GM23338 (cell line): ENCODE data around the gene DDX54. TPM values are rescaled to one million over a fixed set of nuclear protein-coding genes. Genes with fewer than 3 reads are reported as not detected.

Source experiments
- ATAC-seq: fragments of 200-7000 bp; cut with Tn5 transposase; 3 replicates; pipeline ENCODE4 v1.9.1; 2020
- DNase-seq: peaks from one replicate; pipeline ENCODE4 v3.0.0-alpha.2; 2015; ENCODE audit warnings: low spot score
- H2AFZ ChIP-seq: fragments of 200-600 bp; sonication (generic); 2 replicates; pipeline ENCODE4 v1.8.0; 2016; ENCODE audit warnings: antibody characterized with exemption, mild to moderate bottlenecking, moderate library complexity
- H3F3A ChIP-seq: fragments of 200-600 bp; sonication (generic); replicated peaks from 2 replicates; pipeline ENCODE4 v1.8.0; 2017; ENCODE audit warnings: antibody characterized with exemption, mixed run types, low read depth
- H3K27ac ChIP-seq: fragments of 200-600 bp; sonication (generic); 2 replicates; pipeline ENCODE4 v1.6.1; 2016; ENCODE audit warnings: low read depth
- H3K27me3 ChIP-seq: fragments of 200-600 bp; sonication (generic); 2 replicates; pipeline ENCODE4 v1.8.0; 2016; ENCODE audit warnings: mild to moderate bottlenecking, mixed run types, moderate library complexity; ENCODE audit not compliant: insufficient read depth
- H3K36me3 ChIP-seq: fragments of 200-600 bp; sonication (generic); 2 replicates; pipeline ENCODE4 v1.8.0; 2016; ENCODE audit warnings: mild to moderate bottlenecking; ENCODE audit not compliant: insufficient read depth
- H3K4me1 ChIP-seq: fragments of 200-600 bp; sonication (generic); 2 replicates; pipeline ENCODE4 v1.8.0; 2016; ENCODE audit warnings: mild to moderate bottlenecking, moderate library complexity; ENCODE audit not compliant: insufficient read depth
- H3K4me2 ChIP-seq: fragments of 200-600 bp; sonication (generic); 2 replicates; pipeline ENCODE4 v1.7.1; 2017; ENCODE audit warnings: mixed run types
- H3K4me3 ChIP-seq: fragments of 200-600 bp; sonication (generic); 2 replicates; pipeline ENCODE4 v1.6.1; 2016; ENCODE audit warnings: mixed run types
- H3K79me2 ChIP-seq: fragments of 200-600 bp; sonication (generic); replicated peaks from 2 replicates; pipeline ENCODE4 v1.8.0; 2017; ENCODE audit warnings: mild to moderate bottlenecking; ENCODE audit not compliant: insufficient read depth
- H3K9me2 ChIP-seq: fragments of 200-600 bp; sonication (generic); 2 replicates; pipeline ENCODE4 v1.8.0; 2017; ENCODE audit not compliant: insufficient read depth
- H4K20me1 ChIP-seq: fragments of 200-600 bp; sonication (generic); replicated peaks from 2 replicates; pipeline ENCODE4 v1.8.0; 2017; ENCODE audit warnings: mild to moderate bottlenecking; ENCODE audit not compliant: insufficient read depth
- H3K27ac Mint-ChIP-seq: 2 replicates; pipeline ENCODE4 v1.8.0; 2020; ENCODE audit warnings: inconsistent platforms, mild to moderate bottlenecking, moderate library complexity, mixed read lengths
- H3K27me3 Mint-ChIP-seq: 3 replicates; pipeline ENCODE4 v1.8.0; 2022; ENCODE audit warnings: low read depth, mild to moderate bottlenecking, moderate library complexity, mixed read lengths, inconsistent platforms; ENCODE audit not compliant: insufficient read depth, poor library complexity
- H3K36me3 Mint-ChIP-seq: 3 replicates; pipeline ENCODE4 v1.8.0; 2021; ENCODE audit warnings: low read depth, mild to moderate bottlenecking, inconsistent platforms, moderate library complexity, mixed read lengths
- H3K4me1 Mint-ChIP-seq: 3 replicates; pipeline ENCODE4 v1.8.0; 2020; ENCODE audit warnings: mild to moderate bottlenecking, inconsistent platforms, mixed read lengths
- H3K4me3 Mint-ChIP-seq: 3 replicates; pipeline ENCODE4 v1.8.0; 2021; ENCODE audit warnings: moderate library complexity, mild to moderate bottlenecking, inconsistent platforms, mixed read lengths
- H3K9me3 Mint-ChIP-seq: 3 replicates; pipeline ENCODE4 v1.8.0; 2020; ENCODE audit warnings: moderate library complexity, mild to moderate bottlenecking, inconsistent platforms, mixed read lengths
- CREB1 ChIP-seq: fragments of 250-450 bp; sonication (Bioruptor Pico); IDR thresholded peaks from 2 replicates; pipeline ENCODE4 v1.5.0; 2020; ENCODE audit warnings: low read depth, mild to moderate bottlenecking, moderate library complexity
- CTCF ChIP-seq, 2 experiments: fragments of 200-600 bp in 1 of 2; sonication (generic) in 1 of 2; conservative IDR thresholded peaks; 2 replicates each; pipeline versions ENCODE4 v1.5.1 to v1.6.1; 2016 to 2017; ENCODE audit warnings: antibody characterized with exemption in 2 of 2, low read depth in 2 of 2, mild to moderate bottlenecking in 2 of 2, moderate library complexity in 1 of 2
- ETS1 ChIP-seq: IDR thresholded peaks from 2 replicates; pipeline ENCODE4 v1.6.1; 2016; ENCODE audit warnings: antibody characterized with exemption
- EZH2 ChIP-seq: fragments of 200-600 bp; sonication (generic); IDR thresholded peaks from one replicate; pipeline ENCODE4 v1.8.0; 2017; ENCODE audit warnings: antibody characterized with exemption, mild to moderate bottlenecking, low read depth; ENCODE audit not compliant: unreplicated experiment
- EZH2phosphoT487 ChIP-seq: fragments of 200-600 bp; sonication (generic); IDR thresholded peaks from one replicate; pipeline ENCODE4 v1.8.1; 2018; ENCODE audit warnings: antibody characterized with exemption; ENCODE audit not compliant: unreplicated experiment
- JUNB ChIP-seq: IDR thresholded peaks from one replicate; pipeline ENCODE4 v1.6.1; 2016; ENCODE audit warnings: antibody characterized with exemption; ENCODE audit not compliant: unreplicated experiment
- NANOG ChIP-seq: IDR thresholded peaks from 2 replicates; pipeline ENCODE4 v1.6.1; 2016; ENCODE audit warnings: antibody characterized with exemption, borderline replicate concordance
- POLR2AphosphoS5 ChIP-seq: IDR thresholded peaks from 2 replicates; pipeline ENCODE4 v1.6.1; 2016; ENCODE audit warnings: antibody characterized with exemption, low read depth
- REST ChIP-seq: IDR thresholded peaks from one replicate; pipeline ENCODE4 v1.6.1; 2018; ENCODE audit warnings: antibody characterized with exemption; ENCODE audit not compliant: unreplicated experiment
- STAT1 ChIP-seq: IDR thresholded peaks from one replicate; pipeline ENCODE4 v1.6.1; 2016; ENCODE audit warnings: antibody characterized with exemption; ENCODE audit not compliant: unreplicated experiment
- ZNF114 ChIP-seq: fragments of 250-450 bp; sonication (Bioruptor Pico); IDR thresholded peaks from 2 replicates; pipeline ENCODE4 v1.5.0; 2020; ENCODE audit warnings: mild to moderate bottlenecking, moderate library complexity
- ZNF331 ChIP-seq: fragments of 250-450 bp; sonication (Bioruptor Pico); IDR thresholded peaks from 2 replicates; pipeline ENCODE4 v1.5.0; 2020; ENCODE audit warnings: low read depth, mild to moderate bottlenecking, moderate library complexity
- ZNF462 ChIP-seq: fragments of 250-450 bp; sonication (Bioruptor Pico); IDR thresholded peaks from 2 replicates; pipeline ENCODE4 v1.5.0; 2020; ENCODE audit warnings: mild to moderate bottlenecking, moderate library complexity
- polyA plus RNA-seq: library from polyadenylated mRNA; unstranded; fragments of >200 nt; fragmentation: Nextera tagmentation; extraction: Ambion mirVana; gene quantifications from 2 replicates; pipeline ENCODE4 v1.2.1, GENCODE V29; 2016
- total RNA-seq: library from RNA; depleted of rRNA; stranded (reverse); fragments of >200 nt; shearing (Covaris generic); gene quantifications from 2 replicates; pipeline ENCODE4 v1.2.3, GENCODE V29; 2014

The DDX54 gene
- total and polyA plus RNA-seq, 2 experiments from 2014 or later: 84.1 to 89.4 TPM

- ATAC-seq: no peak
- no peak for TF ChIP-seq ZNF331 (CRISPR knock-in tag)
- TF ChIP-seq JUNB: no peak
- no peak for TF ChIP-seq CTCF (conservative IDR thresholded peaks at IDR 0.05; ENCODE audit: low read depth in 2 of 2)
- TF ChIP-seq STAT1: no peak
- TF ChIP-seq REST: no peak
- no peak for TF ChIP-seq NANOG
- no peak for TF ChIP-seq ZNF114 (CRISPR knock-in tag)
- no peak for TF ChIP-seq EZH2phosphoT487
- no peak for TF ChIP-seq EZH2
- no peak for TF ChIP-seq POLR2AphosphoS5
- TF ChIP-seq ETS1: no peak
- TF ChIP-seq ZNF462 (CRISPR knock-in tag): no peak
- TF ChIP-seq CREB1 (CRISPR knock-in tag): no peak
- no peaks in the 10 kb centered on the region for H3K4me1 Mint-ChIP-seq
- H3K9me2 ChIP-seq: no peaks in the 10 kb centered on the region
- H3K27me3 ChIP-seq: no peaks in the 10 kb centered on the region
- no peaks in the 10 kb centered on the region for H3K9me3 Mint-ChIP-seq
- H3K27me3 Mint-ChIP-seq: peaks cover 17% of the 10 kb centered on the region
- H4K20me1 ChIP-seq: peaks cover 9% of the 10 kb centered on the region; the same call in 1 of the 2 replicates
- peaks cover 45% of the 10 kb centered on the region for H3K36me3 ChIP-seq
- peaks cover 3% of the 10 kb centered on the region; the same call in 1 of the 2 replicates for H3F3A ChIP-seq
- H3K4me1 ChIP-seq: no peaks in the 10 kb centered on the region
- no peak for DNase-seq
- H3K36me3 Mint-ChIP-seq: peaks cover 75% of the 10 kb centered on the region
- no peak overlapping the region for H3K4me2 ChIP-seq
- no peak overlapping the region for H3K4me3 Mint-ChIP-seq
- no peak overlapping the region for H2AFZ ChIP-seq
- H3K4me3 ChIP-seq: no peak overlapping the region
- H3K27ac Mint-ChIP-seq: no peak overlapping the region
- H3K79me2 ChIP-seq: no peaks in the 10 kb centered on the region; the same call in 1 of the 2 replicates
- H3K27ac ChIP-seq: no peak overlapping the region
These were observed 14.8 kb downstream of the DDX54 start for GRCh38 chr12:113170457-113170856.
